Measurements from ENCODE around the gene SPTBN1. TPM values are rescaled to one million over a fixed set of nuclear protein-coding genes. Genes with fewer than 3 reads are reported as not detected.

Gene SPTBN1
- total RNA-seq, 1 experiment from 2014 or later, result 146 TPM

DNA sequence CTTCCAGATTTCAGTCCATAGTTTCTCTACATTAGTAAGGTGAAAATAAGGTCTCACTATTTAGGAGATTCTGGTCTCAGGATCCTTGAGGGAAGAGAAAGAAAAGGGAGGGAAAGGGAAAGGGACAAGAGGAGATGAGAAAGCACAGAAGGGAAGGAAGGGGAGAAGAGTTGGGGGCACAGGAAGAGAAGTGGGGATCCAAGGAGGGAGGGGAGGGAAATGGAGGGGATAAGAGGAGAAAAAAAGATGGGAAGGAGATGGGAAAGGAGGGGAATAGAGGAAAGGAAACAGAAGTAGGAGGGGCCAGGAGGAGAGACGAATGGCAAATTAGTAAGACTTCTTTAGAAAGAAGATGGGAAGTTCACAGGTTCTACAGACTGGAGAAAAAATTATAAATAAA lies 39.2 kb upstream of the SPTBN1 start:
- Histone ChIP-seq H3K4me1 (ENCODE audit: insufficient read depth, low read length, poor library complexity, severe bottlenecking) (peaks cover 6% of the 10 kb centered on the region), H3K4me3 (ENCODE audit: low read depth, low read length, poor library complexity, severe bottlenecking) (no peak overlapping the region), H3K27me3 (replicated peaks; ENCODE audit: insufficient read depth, low read depth, low read length, poor library complexity) (no peaks in the 10 kb centered on the region), H3K9me3 (ENCODE audit: low read depth, low read length, poor library complexity, severe bottlenecking) (no peaks in the 10 kb centered on the region), H3K36me3 (ENCODE audit: insufficient read depth, low read length, poor library complexity, severe bottlenecking) (no peaks in the 10 kb centered on the region), H3K27ac (ENCODE audit: low read depth, low read length, poor library complexity, severe bottlenecking) (no peak overlapping the region)
- no TSS peak for BruUV-seq (replicated peaks)
- CTCF ChIA-PET, result no interaction called here
- POLR2A ChIA-PET (ENCODE audit: low non-redundant PET), result no interaction called here
- TF ChIP-seq, protein P1, sequence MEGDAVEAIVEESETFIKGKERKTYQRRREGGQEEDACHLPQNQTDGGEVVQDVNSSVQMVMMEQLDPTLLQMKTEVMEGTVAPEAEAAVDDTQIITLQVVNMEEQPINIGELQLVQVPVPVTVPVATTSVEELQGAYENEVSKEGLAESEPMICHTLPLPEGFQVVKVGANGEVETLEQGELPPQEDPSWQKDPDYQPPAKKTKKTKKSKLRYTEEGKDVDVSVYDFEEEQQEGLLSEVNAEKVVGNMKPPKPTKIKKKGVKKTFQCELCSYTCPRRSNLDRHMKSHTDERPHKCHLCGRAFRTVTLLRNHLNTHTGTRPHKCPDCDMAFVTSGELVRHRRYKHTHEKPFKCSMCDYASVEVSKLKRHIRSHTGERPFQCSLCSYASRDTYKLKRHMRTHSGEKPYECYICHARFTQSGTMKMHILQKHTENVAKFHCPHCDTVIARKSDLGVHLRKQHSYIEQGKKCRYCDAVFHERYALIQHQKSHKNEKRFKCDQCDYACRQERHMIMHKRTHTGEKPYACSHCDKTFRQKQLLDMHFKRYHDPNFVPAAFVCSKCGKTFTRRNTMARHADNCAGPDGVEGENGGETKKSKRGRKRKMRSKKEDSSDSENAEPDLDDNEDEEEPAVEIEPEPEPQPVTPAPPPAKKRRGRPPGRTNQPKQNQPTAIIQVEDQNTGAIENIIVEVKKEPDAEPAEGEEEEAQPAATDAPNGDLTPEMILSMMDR (conservative IDR thresholded peaks at IDR 0.05; ENCODE audit: low read depth, low read length), result no peak
- TF ChIP-seq EZH2 (IDR thresholded peaks at IDR 0.05; ENCODE audit: borderline replicate concordance, low read depth, low read length, poor library complexity, severe bottlenecking), result no peak
- intact Hi-C loops (cut with micrococcal nuclease; ENCODE audit: unreplicated experiment), result no loop called here
- DNase-seq (ENCODE audit: low spot score), result no peak

DNA sequence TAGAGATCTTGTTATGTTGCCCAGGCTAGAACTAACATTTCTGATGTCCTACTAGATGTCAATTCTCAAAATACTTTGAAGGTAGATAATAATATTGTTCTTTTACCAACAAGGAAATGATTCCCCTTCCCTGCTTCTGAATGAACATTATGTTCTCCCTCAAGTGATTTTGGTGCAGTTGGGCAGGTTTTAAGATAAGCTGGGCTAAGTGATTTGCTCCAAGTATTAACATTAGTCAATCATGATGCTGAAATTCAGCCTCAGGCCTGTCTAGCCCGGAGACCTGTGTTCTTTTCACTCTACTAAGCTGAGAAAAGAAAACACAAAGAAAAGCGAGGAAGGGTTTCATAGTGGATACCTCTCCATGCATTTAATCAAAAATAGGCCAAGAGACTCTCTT lies 38.5 kb upstream of the SPTBN1 start:
- no peak for DNase-seq (ENCODE audit: low spot score)
- H3K4me1 ChIP-seq (ENCODE audit: insufficient read depth, low read length, poor library complexity, severe bottlenecking), result peaks cover 6% of the 10 kb centered on the region
- intact Hi-C loops (cut with micrococcal nuclease; ENCODE audit: unreplicated experiment), result no loop called here
- POLR2A ChIA-PET (ENCODE audit: low non-redundant PET), result no interaction called here
- no peak overlapping the region for H3K4me3 ChIP-seq (ENCODE audit: low read depth, low read length, poor library complexity, severe bottlenecking)
- H3K36me3 ChIP-seq (ENCODE audit: insufficient read depth, low read length, poor library complexity, severe bottlenecking), result no peaks in the 10 kb centered on the region
- H3K27me3 ChIP-seq (replicated peaks; ENCODE audit: insufficient read depth, low read depth, low read length, poor library complexity), result no peaks in the 10 kb centered on the region
- no peak for TF ChIP-seq EZH2 (IDR thresholded peaks at IDR 0.05; ENCODE audit: borderline replicate concordance, low read depth, low read length, poor library complexity, severe bottlenecking)
- no TSS peak for BruUV-seq (replicated peaks)
- CTCF ChIA-PET, result no interaction called here
- H3K27ac ChIP-seq (ENCODE audit: low read depth, low read length, poor library complexity, severe bottlenecking), result no peak overlapping the region
- H3K9me3 ChIP-seq (ENCODE audit: low read depth, low read length, poor library complexity, severe bottlenecking), result no peaks in the 10 kb centered on the region

DNA sequence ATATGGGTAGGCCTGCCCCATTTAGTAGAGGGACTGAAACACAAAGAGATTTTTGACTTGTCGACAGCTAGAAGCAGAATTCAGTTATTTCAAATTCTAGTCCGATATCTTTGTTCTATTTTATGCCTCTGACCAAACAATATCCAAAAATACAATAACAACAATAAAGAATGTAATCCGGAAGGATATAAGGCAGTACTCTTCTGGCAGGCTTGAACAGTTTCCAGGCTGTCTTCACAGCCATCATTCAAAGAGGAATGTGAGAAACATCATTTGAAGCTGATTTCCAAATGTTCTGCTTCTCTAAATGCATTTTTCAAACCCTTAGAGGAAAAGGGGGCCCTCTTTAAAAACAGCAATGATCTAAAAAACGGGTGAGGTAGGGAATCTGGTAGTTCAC lies 36.7 kb upstream of the SPTBN1 start:
- no peak for DNase-seq (ENCODE audit: low spot score)
- Histone ChIP-seq H3K4me3 (ENCODE audit: low read depth, low read length, poor library complexity, severe bottlenecking) (no peak overlapping the region), H3K27ac (ENCODE audit: low read depth, low read length, poor library complexity, severe bottlenecking) (no peak overlapping the region), H3K27me3 (replicated peaks; ENCODE audit: insufficient read depth, low read depth, low read length, poor library complexity) (no peaks in the 10 kb centered on the region), H3K9me3 (ENCODE audit: low read depth, low read length, poor library complexity, severe bottlenecking) (no peaks in the 10 kb centered on the region), H3K4me1 (ENCODE audit: insufficient read depth, low read length, poor library complexity, severe bottlenecking) (peaks cover 6% of the 10 kb centered on the region), H3K36me3 (ENCODE audit: insufficient read depth, low read length, poor library complexity, severe bottlenecking) (no peaks in the 10 kb centered on the region)
- TF ChIP-seq EZH2 (IDR thresholded peaks at IDR 0.05; ENCODE audit: borderline replicate concordance, low read depth, low read length, poor library complexity, severe bottlenecking), result no peak
- TF ChIP-seq, protein P1 (conservative IDR thresholded peaks at IDR 0.05; ENCODE audit: low read depth, low read length), result no peak
- POLR2A ChIA-PET (ENCODE audit: low non-redundant PET), result no interaction called here
- CTCF ChIA-PET, result no interaction called here
- BruUV-seq (replicated peaks), result no TSS peak
- intact Hi-C loops (cut with micrococcal nuclease; ENCODE audit: unreplicated experiment), result no loop called here

DNA sequence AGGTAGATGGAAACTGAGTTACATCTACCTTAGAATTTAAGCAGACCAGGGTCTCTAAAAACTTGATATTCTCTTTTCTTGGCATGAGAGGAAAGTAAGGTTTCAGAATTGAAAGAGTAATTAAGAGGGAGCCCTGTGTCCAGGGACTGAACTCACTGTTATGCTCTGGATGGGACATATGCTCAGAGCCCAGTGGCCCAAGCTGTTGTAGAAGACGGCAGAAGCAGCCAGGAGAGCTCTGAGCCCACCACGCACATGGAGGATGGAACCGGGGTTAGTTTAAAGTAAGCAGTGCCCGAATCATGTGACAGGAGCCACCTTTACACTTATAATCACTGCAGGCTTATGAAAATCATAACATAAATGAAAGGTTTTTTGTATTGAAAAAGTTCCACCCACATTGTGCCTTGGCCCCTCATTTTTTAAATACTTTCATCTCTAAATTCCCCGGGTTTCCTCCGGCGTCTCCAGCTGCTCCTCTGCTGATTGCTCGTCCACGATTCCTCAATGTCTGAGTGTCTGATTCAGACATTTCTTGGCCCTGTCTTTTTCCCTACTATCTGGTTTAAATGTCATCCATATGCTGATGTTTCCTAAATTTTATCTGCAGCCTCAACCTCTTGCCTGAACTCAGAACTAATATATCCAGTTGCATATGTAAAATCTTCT lies 36.1 kb upstream of the SPTBN1 start:
- intact Hi-C loops (cut with micrococcal nuclease; ENCODE audit: unreplicated experiment), result no loop called here
- no peaks in the 10 kb centered on the region for H3K27me3 ChIP-seq (replicated peaks; ENCODE audit: insufficient read depth, low read depth, low read length, poor library complexity)
- peaks cover 6% of the 10 kb centered on the region for H3K4me1 ChIP-seq (ENCODE audit: insufficient read depth, low read length, poor library complexity, severe bottlenecking)
- no peak for DNase-seq (ENCODE audit: low spot score)
- no TSS peak for BruUV-seq (replicated peaks)
- no peak overlapping the region for H3K27ac ChIP-seq (ENCODE audit: low read depth, low read length, poor library complexity, severe bottlenecking)
- ChIA-PET CTCF (no interaction called here), POLR2A (ENCODE audit: low non-redundant PET) (no interaction called here)
- H3K36me3 ChIP-seq (ENCODE audit: insufficient read depth, low read length, poor library complexity, severe bottlenecking), result no peaks in the 10 kb centered on the region
- no peaks in the 10 kb centered on the region for H3K9me3 ChIP-seq (ENCODE audit: low read depth, low read length, poor library complexity, severe bottlenecking)
- H3K4me3 ChIP-seq (ENCODE audit: low read depth, low read length, poor library complexity, severe bottlenecking), result no peak overlapping the region
- no peak for TF ChIP-seq EZH2 (IDR thresholded peaks at IDR 0.05; ENCODE audit: borderline replicate concordance, low read depth, low read length, poor library complexity, severe bottlenecking)
- TF ChIP-seq, protein P1 (conservative IDR thresholded peaks at IDR 0.05; ENCODE audit: low read depth, low read length), result no peak

Measured in A673 (cell line).